ENCODE data around the gene NLRP6. TPM values are rescaled to one million over a fixed set of nuclear protein-coding genes. Genes with fewer than 3 reads are reported as not detected.

The NLRP6 gene
- total RNA-seq, 1 donor from 2014 or later, result not detected

GRCh38 chr11:256952-257737 is 21.1 kb upstream of the NLRP6 start:
- Mint-ChIP-seq H3K27me3 (ENCODE audit: low read depth) (peaks cover 2% of the 10 kb centered on the region), H3K27ac (ENCODE audit: unreplicated experiment) (no peak overlapping the region), H3K36me3 (ENCODE audit: low read depth) (peaks cover 6% of the 10 kb centered on the region), H3K9me3 (peaks cover under 1% of the 10 kb centered on the region), H3K4me1 (no peaks in the 10 kb centered on the region), H3K4me3 (no peak overlapping the region)
- TF ChIP-seq CTCF (conservative IDR thresholded peaks at IDR 0.05), result no peak
- no peak for DNase-seq (ENCODE audit: low read depth, low spot score)

GRCh38 chr11:257766-258493 is 20.3 kb upstream of the NLRP6 start:
- DNase-seq (ENCODE audit: low read depth, low spot score), result no peak
- H3K9me3 Mint-ChIP-seq, result peaks cover 2% of the 10 kb centered on the region
- TF ChIP-seq CTCF (conservative IDR thresholded peaks at IDR 0.05), result no peak
- H3K4me1 Mint-ChIP-seq, result no peaks in the 10 kb centered on the region
- H3K4me3 Mint-ChIP-seq, result no peak overlapping the region
- peaks cover 6% of the 10 kb centered on the region for H3K36me3 Mint-ChIP-seq (ENCODE audit: low read depth)
- peaks cover 2% of the 10 kb centered on the region for H3K27me3 Mint-ChIP-seq (ENCODE audit: low read depth)
- no peak overlapping the region for H3K27ac Mint-ChIP-seq (ENCODE audit: unreplicated experiment)

GRCh38 chr11:259413-259812 is 18.8 kb upstream of the NLRP6 start:
- H3K4me3 Mint-ChIP-seq, result no peak overlapping the region
- peaks cover 2% of the 10 kb centered on the region for H3K9me3 Mint-ChIP-seq
- no peak for DNase-seq (ENCODE audit: low read depth, low spot score)
- H3K4me1 Mint-ChIP-seq, result no peaks in the 10 kb centered on the region
- H3K36me3 Mint-ChIP-seq (ENCODE audit: low read depth), result peaks cover 3% of the 10 kb centered on the region
- no peak overlapping the region for H3K27ac Mint-ChIP-seq (ENCODE audit: unreplicated experiment)
- peaks cover 2% of the 10 kb centered on the region for H3K27me3 Mint-ChIP-seq (ENCODE audit: low read depth)
- no peak for TF ChIP-seq CTCF (conservative IDR thresholded peaks at IDR 0.05)

GRCh38 chr11:261624-262023 is 16.6 kb upstream of the NLRP6 start:
- H3K9me3 Mint-ChIP-seq, result peaks cover 3% of the 10 kb centered on the region
- no peak for DNase-seq (ENCODE audit: low read depth, low spot score)
- H3K4me1 Mint-ChIP-seq, result no peaks in the 10 kb centered on the region
- no peak overlapping the region for H3K4me3 Mint-ChIP-seq
- H3K27ac Mint-ChIP-seq (ENCODE audit: unreplicated experiment), result no peak overlapping the region
- H3K27me3 Mint-ChIP-seq (ENCODE audit: low read depth), result no peaks in the 10 kb centered on the region
- H3K36me3 Mint-ChIP-seq (ENCODE audit: low read depth), result no peaks in the 10 kb centered on the region
- no peak for TF ChIP-seq CTCF (conservative IDR thresholded peaks at IDR 0.05)

- Mint-ChIP-seq H3K27me3 (ENCODE audit: low read depth) (no peaks in the 10 kb centered on the region), H3K9me3 (peaks cover 4% of the 10 kb centered on the region), H3K36me3 (ENCODE audit: low read depth) (no peaks in the 10 kb centered on the region), H3K4me1 (peaks cover 16% of the 10 kb centered on the region), H3K27ac (ENCODE audit: unreplicated experiment) (no peak overlapping the region), H3K4me3 (no peak overlapping the region)
- no peak for DNase-seq (ENCODE audit: low read depth, low spot score)
- no peak for TF ChIP-seq CTCF (conservative IDR thresholded peaks at IDR 0.05)
Observed at GRCh38 chr11:266676-267439, 11.3 kb upstream of the NLRP6 start.
